ENCODE measurements around the gene MTUS2.

DNA sequence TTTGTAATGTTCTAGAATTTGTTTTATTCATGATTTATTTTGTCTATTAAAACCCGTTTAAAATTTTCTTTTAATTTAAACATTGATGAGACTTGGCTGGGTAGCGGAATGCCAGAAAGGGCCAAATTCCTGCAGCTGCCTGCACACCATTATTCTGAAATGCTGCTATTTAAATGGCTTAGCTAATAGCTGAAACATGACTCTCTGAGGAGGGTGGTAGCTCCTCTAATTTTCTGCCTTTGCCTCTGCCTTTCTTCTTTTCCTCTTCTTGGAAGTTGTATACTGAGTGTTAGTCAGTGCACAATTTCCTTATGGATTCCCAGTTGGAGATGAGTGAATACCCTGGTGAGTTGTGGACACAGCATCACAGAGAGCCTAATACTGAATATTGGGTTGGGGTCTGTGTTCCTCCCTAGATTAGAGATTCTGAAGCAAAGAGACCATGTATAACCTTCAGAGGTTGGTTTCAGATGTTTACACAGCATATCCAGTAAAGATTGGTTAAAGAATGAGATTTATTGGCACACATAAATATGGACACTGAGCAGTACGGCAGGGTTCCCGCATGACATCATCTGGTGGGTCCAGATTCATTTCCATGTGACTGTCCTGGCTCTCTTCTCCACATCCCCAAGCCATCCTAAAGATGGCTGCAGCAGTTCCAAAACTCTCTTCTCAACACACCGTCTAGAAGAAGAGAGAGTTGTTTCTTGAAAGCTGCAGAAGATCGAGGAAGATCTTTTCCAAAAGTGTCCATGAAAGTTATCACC lies 55.9 kb downstream of the MTUS2 start:
- no peak for TF ChIP-seq CTCF (conservative IDR thresholded peaks at IDR 0.05; ENCODE audit: low read length)
- no peak for TF ChIP-seq EZH2phosphoT487 (IDR thresholded peaks at IDR 0.05; ENCODE audit: borderline replicate concordance)
